ENCODE measurements around the gene MPHOSPH8.
"Not testable (repeated sequence)": the region's sequence is repeated elsewhere in the genome, so short reads cannot be mapped to it uniquely, and the experiment has no call there.

The MPHOSPH8 gene

GRCh38 chr13:19632915-19633478 is 462 bp upstream of the MPHOSPH8 start:
- DNase-seq, result no peak

GRCh38 chr13:19634256-19634740 is 839 bp downstream of the MPHOSPH8 start:
- no peak for DNase-seq

- not testable (repeated sequence) for DNase-seq
These were observed 2.5 kb downstream of the MPHOSPH8 start for GRCh38 chr13:19635926-19636325.

- no peak for DNase-seq
These were observed 10.2 kb downstream of the MPHOSPH8 start for GRCh38 chr13:19643652-19644051.

GRCh38 chr13:19645000-19645399 is 11.5 kb downstream of the MPHOSPH8 start:
- no peak for DNase-seq

GRCh38 chr13:19646063-19646462 is 12.6 kb downstream of the MPHOSPH8 start:
- DNase-seq, result no peak

GRCh38 chr13:19650742-19651141 is 17.3 kb downstream of the MPHOSPH8 start:
- no peak for DNase-seq

GRCh38 chr13:19657872-19658591 is 24.6 kb downstream of the MPHOSPH8 start:
- DNase-seq, result no peak

GRCh38 chr13:19658831-19659230 is 25.4 kb downstream of the MPHOSPH8 start:
- DNase-seq, result no peak

- DNase-seq, result no peak
These were observed 27.7 kb downstream of the MPHOSPH8 start for GRCh38 chr13:19661126-19661525.

GRCh38 chr13:19661561-19661960 is 28.1 kb downstream of the MPHOSPH8 start:
- DNase-seq, result no peak

- no peak for DNase-seq
These were observed 30.0 kb downstream of the MPHOSPH8 start for GRCh38 chr13:19663416-19663979.

GRCh38 chr13:19664481-19665230 is 31.2 kb downstream of the MPHOSPH8 start:
- DNase-seq, result no peak

GRCh38 chr13:19665427-19665859 is 32.0 kb downstream of the MPHOSPH8 start:
- no peak for DNase-seq

- DNase-seq, result no peak
These were observed 35.3 kb downstream of the MPHOSPH8 start for GRCh38 chr13:19668778-19669177.

GRCh38 chr13:19670147-19670546 is 36.7 kb downstream of the MPHOSPH8 start:
- DNase-seq, result no peak

GRCh38 chr13:19672990-19673389 is 39.5 kb downstream of the MPHOSPH8 start:
- DNase-seq, result no peak

GRCh38 chr13:19673473-19674430 is 40.3 kb downstream of the MPHOSPH8 start:
- no peak for DNase-seq

- DNase-seq, result no peak
These were observed 41.4 kb downstream of the MPHOSPH8 start for GRCh38 chr13:19674898-19675297.

- DNase-seq, result no peak
These were observed 42.7 kb downstream of the MPHOSPH8 start for GRCh38 chr13:19676168-19676567.

GRCh38 chr13:19680751-19681150 is 47.3 kb downstream of the MPHOSPH8 start:
- DNase-seq, result no peak

GRCh38 chr13:19681517-19681916 is 48.1 kb downstream of the MPHOSPH8 start:
- DNase-seq, result no peak

Data from SIG-M5 (cell line).